Keratinocyte (primary cell): ENCODE results near the gene HGFAC. TPM values are rescaled to one million over a fixed set of nuclear protein-coding genes. Genes with fewer than 3 reads are reported as not detected.

Experiments
- DNase-seq: peaks from one replicate; pipeline ENCODE4 v3.0.0-alpha.2; 2011; ENCODE audit warnings: low read depth, missing footprints, low spot score
- FAIRE-seq: peaks from 2 replicates; lab custom pipeline; 2011; peaks lifted over from hg19 to GRCh38; lab: Jason Lieb, UNC
- H2AFZ ChIP-seq: 2 replicates; pipeline ENCODE4 v1.6.0; 2012; ENCODE audit warnings: low read length, control low read depth, inconsistent platforms; ENCODE audit not compliant: control insufficient read depth
- H3K27ac ChIP-seq: 2 replicates; pipeline ENCODE4 v1.5.1; 2011; ENCODE audit warnings: low read length; ENCODE audit not compliant: control insufficient read depth, insufficient read depth
- H3K27me3 ChIP-seq: 3 replicates; pipeline ENCODE4 v1.6.0; 2011; ENCODE audit warnings: low read length; ENCODE audit not compliant: control insufficient read depth, insufficient read depth; ENCODE audit errors: extremely low read depth
- H3K36me3 ChIP-seq, 2 experiments: 2 replicates in 1 of 2; 3 replicates in 1 of 2; pipeline ENCODE4 v1.5.1; 2011; ENCODE audit warnings: low read length in 2 of 2, mild to moderate bottlenecking in 1 of 2; ENCODE audit not compliant: control insufficient read depth in 2 of 2, insufficient read depth in 2 of 2; ENCODE audit errors: extremely low read depth in 1 of 2
- H3K4me1 ChIP-seq: 3 replicates; pipeline ENCODE4 v1.5.1; 2011; ENCODE audit warnings: low read length; ENCODE audit not compliant: control insufficient read depth, insufficient read depth; ENCODE audit errors: extremely low read depth
- H3K4me2 ChIP-seq: 3 replicates; pipeline ENCODE4 v1.6.0; 2011; ENCODE audit warnings: low read depth, low read length; ENCODE audit not compliant: control insufficient read depth, insufficient read depth; ENCODE audit errors: extremely low read depth
- H3K4me3 ChIP-seq, 3 experiments: fragments of 200-600 bp in 1 of 3; sonication (generic) in 1 of 3; 2 replicates in 2 of 3; 3 replicates in 1 of 3; pipeline ENCODE4 v1.5.1; 2011 to 2016; ENCODE audit warnings: low read length in 3 of 3, mild to moderate bottlenecking in 3 of 3, control low read depth in 2 of 3, inconsistent platforms in 1 of 3, low read depth in 1 of 3, mixed read lengths in 1 of 3, mixed run types in 1 of 3, moderate library complexity in 1 of 3; ENCODE audit not compliant: control insufficient read depth in 2 of 3, insufficient read depth in 2 of 3; ENCODE audit errors: extremely low read depth in 1 of 3
- H3K79me2 ChIP-seq: 2 replicates; pipeline ENCODE4 v1.6.0; 2012; ENCODE audit warnings: low read length; ENCODE audit not compliant: control insufficient read depth, insufficient read depth
- H3K9ac ChIP-seq: 3 replicates; pipeline ENCODE4 v1.6.0; 2011; ENCODE audit warnings: low read length; ENCODE audit not compliant: control insufficient read depth, insufficient read depth; ENCODE audit errors: extremely low read depth
- H3K9me1 ChIP-seq: 3 replicates; pipeline ENCODE4 v1.6.0; 2011; ENCODE audit warnings: low read length; ENCODE audit not compliant: control insufficient read depth, insufficient read depth; ENCODE audit errors: extremely low read depth
- H3K9me3 ChIP-seq: 2 replicates; pipeline ENCODE4 v1.5.1; 2012; ENCODE audit warnings: low read depth, low read length; ENCODE audit not compliant: control insufficient read depth
- H4K20me1 ChIP-seq: 3 replicates; pipeline ENCODE4 v1.6.0; 2011; ENCODE audit warnings: low read length; ENCODE audit not compliant: control insufficient read depth, insufficient read depth; ENCODE audit errors: extremely low read depth
- CTCF ChIP-seq, 3 experiments: IDR thresholded peaks in 1 of 3; conservative IDR thresholded peaks in 1 of 3; optimal IDR thresholded peaks in 1 of 3; 2 replicates in 2 of 3; 3 replicates in 1 of 3; pipeline versions ENCODE3 to v1.5.1; 2011; ENCODE audit warnings: low read length in 3 of 3, mild to moderate bottlenecking in 3 of 3, moderate library complexity in 2 of 3, control low read depth in 1 of 3, inconsistent platforms in 1 of 3; ENCODE audit not compliant: insufficient read depth in 2 of 3; ENCODE audit errors: extremely low read depth in 1 of 3
- EZH2 ChIP-seq: IDR thresholded peaks from one replicate; pipeline ENCODE4 v1.6.1; 2012; ENCODE audit warnings: inconsistent platforms, mild to moderate bottlenecking, low read length, moderate library complexity
- dilution Hi-C: fragments of 300-500 bp; cut with MboI; formaldehyde crosslinking; loops from one replicate; pipeline ENCODE4 v1.7.0; 2020; ENCODE audit warnings: low sequenced_read_pairs; ENCODE audit not compliant: extremely low pct_ligation_motif_present
- polyA plus RNA-seq, 5 experiments: library from polyadenylated mRNA; depleted of rRNA in 3 of 5; stranded (reverse) in 3 of 5; stranded (forward) in 1 of 5; unstranded in 1 of 5; fragments of >200 nt; gene quantifications; 1 replicate in 1 of 5; 2 replicates in 3 of 5; 3 replicates in 1 of 5; pipeline versions ENCODE4 v1.2.1 to v1.2.3, GENCODE V29; 2011 to 2012; ENCODE audit warnings: missing spikeins in 2 of 5, low read depth in 1 of 5, low replicate concordance in 1 of 5

HGFAC gene
- polyA plus RNA-seq, 1 donor (not counting 4 experiments of a cell fraction or from before 2014, with no cell fraction given) = not detected

- Histone ChIP-seq H4K20me1 (no peaks in the 10 kb centered on the region), H3K4me2 (peak overlapping the region; percentile 9), H3K36me3 (no peaks in the 10 kb centered on the region), H3K9me3 (no peaks in the 10 kb centered on the region), H3K9ac (no peak overlapping the region), H3K79me2 (no peaks in the 10 kb centered on the region), H3K27ac (no peak overlapping the region), H3K4me1 (peaks cover 7% of the 10 kb centered on the region), H3K4me3 (no peak overlapping the region), H3K9me1 (no peaks in the 10 kb centered on the region), H2AFZ (no peak overlapping the region), H3K27me3 (peaks cover 77% of the 10 kb centered on the region)
- dilution Hi-C loops = no loop called here
- no peak for TF ChIP-seq CTCF (optimal IDR thresholded peaks at IDR 0.05 in 1 of 3, IDR thresholded peaks at IDR 0.05 in 1 of 3, conservative IDR thresholded peaks at IDR 0.05 in 1 of 3; ENCODE audit: extremely low read depth in 1 of 3, insufficient read depth in 2 of 3, low read length in 3 of 3)
- TF ChIP-seq EZH2 = no peak
- FAIRE-seq (no peak), DNase-seq (no peak)
These were observed 28.7 kb downstream of the HGFAC start for GRCh38 chr4:3470244-3471097.

- no peak for DNase-seq
- H3K27me3 ChIP-seq = peaks cover 74% of the 10 kb centered on the region
- dilution Hi-C loops = no loop called here
These were observed 29.5 kb downstream of the HGFAC start for GRCh38 chr4:3471098-3471760.

More at GRCh38 chr4:3471098-3471760, 29.5 kb downstream of the HGFAC start:
- peaks cover 7% of the 10 kb centered on the region for H3K4me1 ChIP-seq
- FAIRE-seq = no peak
- no peak overlapping the region for H3K4me2 ChIP-seq
- H3K79me2 ChIP-seq = no peaks in the 10 kb centered on the region
- H3K9ac ChIP-seq = no peak overlapping the region
- H3K36me3 ChIP-seq = no peaks in the 10 kb centered on the region
- no peaks in the 10 kb centered on the region for H4K20me1 ChIP-seq
- TF ChIP-seq EZH2 = no peak
- no peak for TF ChIP-seq CTCF (optimal IDR thresholded peaks at IDR 0.05 in 1 of 3, IDR thresholded peaks at IDR 0.05 in 1 of 3, conservative IDR thresholded peaks at IDR 0.05 in 1 of 3; ENCODE audit: extremely low read depth in 1 of 3, insufficient read depth in 2 of 3, low read length in 3 of 3)
- no peak overlapping the region for H2AFZ ChIP-seq
- H3K9me3 ChIP-seq = no peaks in the 10 kb centered on the region
- no peak overlapping the region for H3K4me3 ChIP-seq
- no peak overlapping the region for H3K27ac ChIP-seq
- H3K9me1 ChIP-seq = no peaks in the 10 kb centered on the region
